ENCODE measurements around the gene FBXL22.
"Not testable (repeated sequence)": the region's sequence is repeated elsewhere in the genome, so short reads cannot be mapped to it uniquely, and the experiment has no call there.

DNA sequence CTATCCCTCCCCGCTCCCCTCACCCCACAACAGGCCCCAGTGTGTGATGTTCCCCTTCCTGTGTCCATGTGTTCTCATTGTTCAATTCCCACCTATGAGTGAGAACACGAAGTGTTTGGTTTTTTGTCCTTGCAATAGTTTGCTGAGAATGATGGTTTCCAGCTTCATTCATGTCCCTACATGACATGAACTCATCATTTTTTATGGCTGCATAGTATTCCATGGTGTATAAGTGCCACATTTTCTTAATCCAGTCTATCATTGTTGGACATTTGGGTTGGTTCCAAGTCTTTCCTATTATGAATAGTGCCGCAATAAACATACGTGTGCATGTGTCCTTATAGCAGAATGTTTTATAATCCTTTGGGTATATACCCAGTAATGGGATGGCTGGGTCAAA, 20.0 kb downstream of the FBXL22 start:
- TF ChIP-seq, protein P1, sequence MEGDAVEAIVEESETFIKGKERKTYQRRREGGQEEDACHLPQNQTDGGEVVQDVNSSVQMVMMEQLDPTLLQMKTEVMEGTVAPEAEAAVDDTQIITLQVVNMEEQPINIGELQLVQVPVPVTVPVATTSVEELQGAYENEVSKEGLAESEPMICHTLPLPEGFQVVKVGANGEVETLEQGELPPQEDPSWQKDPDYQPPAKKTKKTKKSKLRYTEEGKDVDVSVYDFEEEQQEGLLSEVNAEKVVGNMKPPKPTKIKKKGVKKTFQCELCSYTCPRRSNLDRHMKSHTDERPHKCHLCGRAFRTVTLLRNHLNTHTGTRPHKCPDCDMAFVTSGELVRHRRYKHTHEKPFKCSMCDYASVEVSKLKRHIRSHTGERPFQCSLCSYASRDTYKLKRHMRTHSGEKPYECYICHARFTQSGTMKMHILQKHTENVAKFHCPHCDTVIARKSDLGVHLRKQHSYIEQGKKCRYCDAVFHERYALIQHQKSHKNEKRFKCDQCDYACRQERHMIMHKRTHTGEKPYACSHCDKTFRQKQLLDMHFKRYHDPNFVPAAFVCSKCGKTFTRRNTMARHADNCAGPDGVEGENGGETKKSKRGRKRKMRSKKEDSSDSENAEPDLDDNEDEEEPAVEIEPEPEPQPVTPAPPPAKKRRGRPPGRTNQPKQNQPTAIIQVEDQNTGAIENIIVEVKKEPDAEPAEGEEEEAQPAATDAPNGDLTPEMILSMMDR (conservative IDR thresholded peaks at IDR 0.05; ENCODE audit: low read depth in 2 of 2) = not testable (repeated sequence)
- TF ChIP-seq POLR2AphosphoS5 (IDR thresholded peaks at IDR 0.05; ENCODE audit: low read depth); EZH2phosphoT487 (IDR thresholded peaks at IDR 0.05; ENCODE audit: unreplicated experiment); EZH2 (IDR thresholded peaks at IDR 0.05; ENCODE audit: low read depth, unreplicated experiment); JUNB (IDR thresholded peaks at IDR 0.05; ENCODE audit: unreplicated experiment); CREB1 (CRISPR knock-in tag; IDR thresholded peaks at IDR 0.05; ENCODE audit: low read depth): not testable (repeated sequence)
- TF ChIP-seq, protein P2, sequence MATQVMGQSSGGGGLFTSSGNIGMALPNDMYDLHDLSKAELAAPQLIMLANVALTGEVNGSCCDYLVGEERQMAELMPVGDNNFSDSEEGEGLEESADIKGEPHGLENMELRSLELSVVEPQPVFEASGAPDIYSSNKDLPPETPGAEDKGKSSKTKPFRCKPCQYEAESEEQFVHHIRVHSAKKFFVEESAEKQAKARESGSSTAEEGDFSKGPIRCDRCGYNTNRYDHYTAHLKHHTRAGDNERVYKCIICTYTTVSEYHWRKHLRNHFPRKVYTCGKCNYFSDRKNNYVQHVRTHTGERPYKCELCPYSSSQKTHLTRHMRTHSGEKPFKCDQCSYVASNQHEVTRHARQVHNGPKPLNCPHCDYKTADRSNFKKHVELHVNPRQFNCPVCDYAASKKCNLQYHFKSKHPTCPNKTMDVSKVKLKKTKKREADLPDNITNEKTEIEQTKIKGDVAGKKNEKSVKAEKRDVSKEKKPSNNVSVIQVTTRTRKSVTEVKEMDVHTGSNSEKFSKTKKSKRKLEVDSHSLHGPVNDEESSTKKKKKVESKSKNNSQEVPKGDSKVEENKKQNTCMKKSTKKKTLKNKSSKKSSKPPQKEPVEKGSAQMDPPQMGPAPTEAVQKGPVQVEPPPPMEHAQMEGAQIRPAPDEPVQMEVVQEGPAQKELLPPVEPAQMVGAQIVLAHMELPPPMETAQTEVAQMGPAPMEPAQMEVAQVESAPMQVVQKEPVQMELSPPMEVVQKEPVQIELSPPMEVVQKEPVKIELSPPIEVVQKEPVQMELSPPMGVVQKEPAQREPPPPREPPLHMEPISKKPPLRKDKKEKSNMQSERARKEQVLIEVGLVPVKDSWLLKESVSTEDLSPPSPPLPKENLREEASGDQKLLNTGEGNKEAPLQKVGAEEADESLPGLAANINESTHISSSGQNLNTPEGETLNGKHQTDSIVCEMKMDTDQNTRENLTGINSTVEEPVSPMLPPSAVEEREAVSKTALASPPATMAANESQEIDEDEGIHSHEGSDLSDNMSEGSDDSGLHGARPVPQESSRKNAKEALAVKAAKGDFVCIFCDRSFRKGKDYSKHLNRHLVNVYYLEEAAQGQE (IDR thresholded peaks at IDR 0.05; ENCODE audit: unreplicated experiment) = not testable (repeated sequence)
- TF ChIP-seq, protein P3, sequence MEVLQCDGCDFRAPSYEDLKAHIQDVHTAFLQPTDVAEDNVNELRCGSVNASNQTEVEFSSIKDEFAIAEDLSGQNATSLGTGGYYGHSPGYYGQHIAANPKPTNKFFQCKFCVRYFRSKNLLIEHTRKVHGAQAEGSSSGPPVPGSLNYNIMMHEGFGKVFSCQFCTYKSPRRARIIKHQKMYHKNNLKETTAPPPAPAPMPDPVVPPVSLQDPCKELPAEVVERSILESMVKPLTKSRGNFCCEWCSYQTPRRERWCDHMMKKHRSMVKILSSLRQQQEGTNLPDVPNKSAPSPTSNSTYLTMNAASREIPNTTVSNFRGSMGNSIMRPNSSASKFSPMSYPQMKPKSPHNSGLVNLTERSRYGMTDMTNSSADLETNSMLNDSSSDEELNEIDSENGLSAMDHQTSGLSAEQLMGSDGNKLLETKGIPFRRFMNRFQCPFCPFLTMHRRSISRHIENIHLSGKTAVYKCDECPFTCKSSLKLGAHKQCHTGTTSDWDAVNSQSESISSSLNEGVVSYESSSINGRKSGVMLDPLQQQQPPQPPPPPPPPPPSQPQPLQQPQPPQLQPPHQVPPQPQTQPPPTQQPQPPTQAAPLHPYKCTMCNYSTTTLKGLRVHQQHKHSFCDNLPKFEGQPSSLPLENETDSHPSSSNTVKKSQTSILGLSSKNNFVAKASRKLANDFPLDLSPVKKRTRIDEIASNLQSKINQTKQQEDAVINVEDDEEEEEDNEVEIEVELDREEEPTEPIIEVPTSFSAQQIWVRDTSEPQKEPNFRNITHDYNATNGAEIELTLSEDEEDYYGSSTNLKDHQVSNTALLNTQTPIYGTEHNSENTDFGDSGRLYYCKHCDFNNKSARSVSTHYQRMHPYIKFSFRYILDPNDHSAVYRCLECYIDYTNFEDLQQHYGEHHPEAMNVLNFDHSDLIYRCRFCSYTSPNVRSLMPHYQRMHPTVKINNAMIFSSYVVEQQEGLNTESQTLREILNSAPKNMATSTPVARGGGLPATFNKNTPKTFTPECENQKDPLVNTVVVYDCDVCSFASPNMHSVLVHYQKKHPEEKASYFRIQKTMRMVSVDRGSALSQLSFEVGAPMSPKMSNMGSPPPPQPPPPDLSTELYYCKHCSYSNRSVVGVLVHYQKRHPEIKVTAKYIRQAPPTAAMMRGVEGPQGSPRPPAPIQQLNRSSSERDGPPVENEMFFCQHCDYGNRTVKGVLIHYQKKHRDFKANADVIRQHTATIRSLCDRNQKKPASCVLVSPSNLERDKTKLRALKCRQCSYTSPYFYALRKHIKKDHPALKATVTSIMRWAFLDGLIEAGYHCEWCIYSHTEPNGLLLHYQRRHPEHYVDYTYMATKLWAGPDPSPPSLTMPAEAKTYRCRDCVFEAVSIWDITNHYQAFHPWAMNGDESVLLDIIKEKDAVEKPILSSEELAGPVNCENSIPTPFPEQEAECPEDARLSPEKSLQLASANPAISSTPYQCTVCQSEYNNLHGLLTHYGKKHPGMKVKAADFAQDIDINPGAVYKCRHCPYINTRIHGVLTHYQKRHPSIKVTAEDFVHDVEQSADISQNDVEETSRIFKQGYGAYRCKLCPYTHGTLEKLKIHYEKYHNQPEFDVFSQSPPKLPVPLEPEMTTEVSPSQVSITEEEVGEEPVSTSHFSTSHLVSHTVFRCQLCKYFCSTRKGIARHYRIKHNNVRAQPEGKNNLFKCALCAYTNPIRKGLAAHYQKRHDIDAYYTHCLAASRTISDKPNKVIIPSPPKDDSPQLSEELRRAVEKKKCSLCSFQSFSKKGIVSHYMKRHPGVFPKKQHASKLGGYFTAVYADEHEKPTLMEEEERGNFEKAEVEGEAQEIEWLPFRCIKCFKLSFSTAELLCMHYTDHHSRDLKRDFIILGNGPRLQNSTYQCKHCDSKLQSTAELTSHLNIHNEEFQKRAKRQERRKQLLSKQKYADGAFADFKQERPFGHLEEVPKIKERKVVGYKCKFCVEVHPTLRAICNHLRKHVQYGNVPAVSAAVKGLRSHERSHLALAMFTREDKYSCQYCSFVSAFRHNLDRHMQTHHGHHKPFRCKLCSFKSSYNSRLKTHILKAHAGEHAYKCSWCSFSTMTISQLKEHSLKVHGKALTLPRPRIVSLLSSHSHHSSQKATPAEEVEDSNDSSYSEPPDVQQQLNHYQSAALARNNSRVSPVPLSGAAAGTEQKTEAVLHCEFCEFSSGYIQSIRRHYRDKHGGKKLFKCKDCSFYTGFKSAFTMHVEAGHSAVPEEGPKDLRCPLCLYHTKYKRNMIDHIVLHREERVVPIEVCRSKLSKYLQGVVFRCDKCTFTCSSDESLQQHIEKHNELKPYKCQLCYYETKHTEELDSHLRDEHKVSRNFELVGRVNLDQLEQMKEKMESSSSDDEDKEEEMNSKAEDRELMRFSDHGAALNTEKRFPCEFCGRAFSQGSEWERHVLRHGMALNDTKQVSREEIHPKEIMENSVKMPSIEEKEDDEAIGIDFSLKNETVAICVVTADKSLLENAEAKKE (CRISPR knock-in tag; IDR thresholded peaks at IDR 0.05) = not testable (repeated sequence)

Data from GM23338 (cell line).